Mammary epithelial cell (primary cell): ENCODE results near the gene VWC2.

ENCODE experiments used
- CTCF ChIP-seq, 2 donors: IDR thresholded peaks in 1 of 2; conservative IDR thresholded peaks in 1 of 2; 2 replicates each; pipeline ENCODE4 v1.5.1; 2011 to 2012; ENCODE audit warnings: inconsistent platforms in 2 of 2, low read length in 2 of 2, mild to moderate bottlenecking in 2 of 2, control low read depth in 1 of 2, low read depth in 1 of 2; ENCODE audit not compliant: insufficient read depth in 1 of 2; ENCODE audit errors: extremely low read depth in 1 of 2
- EZH2 ChIP-seq: IDR thresholded peaks from 2 replicates; pipeline ENCODE4 v1.6.1; 2012; ENCODE audit warnings: low read length, inconsistent platforms, borderline replicate concordance

GRCh38 chr7:49894543-49894942 is 121.1 kb downstream of the VWC2 start:
- TF ChIP-seq CTCF (conservative IDR thresholded peaks at IDR 0.05 in 1 of 2, IDR thresholded peaks at IDR 0.05 in 1 of 2; ENCODE audit: extremely low read depth in 1 of 2, insufficient read depth in 1 of 2, low read depth in 1 of 2, low read length in 2 of 2) (no peak), EZH2 (no peak)
